Progenitor cell of endocrine pancreas (in vitro differentiated cells): Measurements from ENCODE around the gene YPEL4. TPM values are rescaled to one million over a fixed set of nuclear protein-coding genes. Genes with fewer than 3 reads are reported as not detected.

ENCODE experiments used
- DNase-seq: peaks from one replicate; pipeline ENCODE4 v3.0.0; 2021; ENCODE audit warnings: low spot score; ENCODE audit not compliant: unreplicated experiment
- H3K27ac Mint-ChIP-seq: 2 replicates; pipeline ENCODE4 v1.8.0; 2021; ENCODE audit warnings: mild to moderate bottlenecking, moderate library complexity, mixed read lengths
- H3K27me3 Mint-ChIP-seq: 2 replicates; pipeline ENCODE4 v1.8.0; 2021; ENCODE audit warnings: mixed read lengths
- H3K36me3 Mint-ChIP-seq: 2 replicates; pipeline ENCODE4 v1.8.0; 2022; ENCODE audit warnings: mixed read lengths; ENCODE audit not compliant: insufficient read depth
- H3K4me1 Mint-ChIP-seq: 2 replicates; pipeline ENCODE4 v1.8.0; 2021; ENCODE audit warnings: low read depth, mixed read lengths
- H3K4me3 Mint-ChIP-seq: 2 replicates; pipeline ENCODE4 v1.8.0; 2021; ENCODE audit warnings: low read depth, mild to moderate bottlenecking, moderate library complexity, mixed read lengths
- H3K9me3 Mint-ChIP-seq: 2 replicates; pipeline ENCODE4 v1.8.0; 2021; ENCODE audit warnings: low read depth, mixed read lengths
- CTCF ChIP-seq: fragments of 200-600 bp; sonication (generic); IDR thresholded peaks from one replicate; pipeline ENCODE4 v1.5.0; 2021; ENCODE audit warnings: antibody characterized with exemption, mild to moderate bottlenecking; ENCODE audit not compliant: unreplicated experiment
- total RNA-seq: library from RNA; stranded (reverse); gene quantifications from 2 replicates; pipeline ENCODE4 v1.2.1, GENCODE V29; 2021

Gene YPEL4
- total RNA-seq, 1 donor from 2014 or later: 0.22 TPM

DNA sequence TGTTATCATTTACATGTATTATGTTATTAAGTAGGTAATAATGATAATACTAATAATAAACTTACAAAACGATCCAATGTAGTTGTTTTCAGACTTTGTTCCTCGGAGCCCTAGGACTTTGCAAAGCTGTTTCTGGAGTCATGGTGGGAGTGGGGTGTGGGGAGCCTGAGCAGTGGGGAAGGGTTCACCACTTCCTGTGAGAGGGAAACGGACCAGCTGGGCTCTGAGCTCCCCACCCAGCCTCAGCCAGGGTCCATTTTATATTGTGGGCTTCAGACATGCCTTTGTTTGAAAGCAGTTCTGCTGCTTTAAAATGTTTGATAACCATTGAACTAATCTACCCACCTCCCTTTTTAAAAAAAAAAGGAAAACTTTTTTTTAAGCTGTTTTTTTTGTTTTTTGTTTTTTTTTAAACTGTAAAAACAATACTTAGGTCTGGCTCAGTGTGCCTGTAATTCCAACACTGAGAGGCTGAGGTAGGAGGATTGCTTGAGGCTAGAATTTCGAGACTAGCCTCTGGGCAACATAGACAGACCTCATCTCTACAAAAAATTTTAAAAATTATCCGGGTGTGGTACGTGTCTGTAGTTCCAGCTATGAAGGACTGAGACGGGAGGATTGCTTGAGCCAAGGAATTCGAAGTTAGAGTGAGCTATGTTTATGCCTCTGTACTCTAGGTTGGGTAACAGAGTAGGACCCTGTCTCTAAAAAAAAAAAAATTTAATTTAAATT is 45.2 kb downstream of the YPEL4 start:
- Mint-ChIP-seq H3K9me3 (no peaks in the 10 kb centered on the region), H3K4me3 (no peak overlapping the region), H3K4me1 (peaks cover under 1% of the 10 kb centered on the region), H3K27me3 (no peaks in the 10 kb centered on the region), H3K36me3 (peaks cover 24% of the 10 kb centered on the region), H3K27ac (no peak overlapping the region)
- no peak for TF ChIP-seq CTCF
- no peak for DNase-seq

GRCh38 chr11:57601297-57601696 is 48.4 kb downstream of the YPEL4 start:
- Mint-ChIP-seq H3K4me1 (peaks cover 16% of the 10 kb centered on the region), H3K36me3 (peaks cover 17% of the 10 kb centered on the region), H3K9me3 (no peaks in the 10 kb centered on the region), H3K4me3 (no peak overlapping the region), H3K27ac (no peak overlapping the region), H3K27me3 (no peaks in the 10 kb centered on the region)
- no peak for TF ChIP-seq CTCF
- DNase-seq: no peak

GRCh38 chr11:57599381-57599780 is 50.3 kb downstream of the YPEL4 start:
- Mint-ChIP-seq H3K9me3 (no peaks in the 10 kb centered on the region), H3K4me1 (peaks cover 26% of the 10 kb centered on the region), H3K4me3 (peak overlapping the region; percentile 73), H3K36me3 (peaks cover 14% of the 10 kb centered on the region), H3K27ac (peak overlapping the region; percentile 82), H3K27me3 (no peaks in the 10 kb centered on the region)
- TF ChIP-seq CTCF: no peak
- DNase-seq: no peak

GRCh38 chr11:57598831-57599155 is 50.9 kb downstream of the YPEL4 start:
- peak overlapping the region; percentile 73 for H3K4me3 Mint-ChIP-seq
- H3K4me1 Mint-ChIP-seq: peaks cover 32% of the 10 kb centered on the region
- peaks cover 14% of the 10 kb centered on the region for H3K36me3 Mint-ChIP-seq
- no peak for DNase-seq
- H3K27ac Mint-ChIP-seq: peak overlapping the region; percentile 97
- TF ChIP-seq CTCF: no peak
- no peaks in the 10 kb centered on the region for H3K9me3 Mint-ChIP-seq
- H3K27me3 Mint-ChIP-seq: no peaks in the 10 kb centered on the region

DNA sequence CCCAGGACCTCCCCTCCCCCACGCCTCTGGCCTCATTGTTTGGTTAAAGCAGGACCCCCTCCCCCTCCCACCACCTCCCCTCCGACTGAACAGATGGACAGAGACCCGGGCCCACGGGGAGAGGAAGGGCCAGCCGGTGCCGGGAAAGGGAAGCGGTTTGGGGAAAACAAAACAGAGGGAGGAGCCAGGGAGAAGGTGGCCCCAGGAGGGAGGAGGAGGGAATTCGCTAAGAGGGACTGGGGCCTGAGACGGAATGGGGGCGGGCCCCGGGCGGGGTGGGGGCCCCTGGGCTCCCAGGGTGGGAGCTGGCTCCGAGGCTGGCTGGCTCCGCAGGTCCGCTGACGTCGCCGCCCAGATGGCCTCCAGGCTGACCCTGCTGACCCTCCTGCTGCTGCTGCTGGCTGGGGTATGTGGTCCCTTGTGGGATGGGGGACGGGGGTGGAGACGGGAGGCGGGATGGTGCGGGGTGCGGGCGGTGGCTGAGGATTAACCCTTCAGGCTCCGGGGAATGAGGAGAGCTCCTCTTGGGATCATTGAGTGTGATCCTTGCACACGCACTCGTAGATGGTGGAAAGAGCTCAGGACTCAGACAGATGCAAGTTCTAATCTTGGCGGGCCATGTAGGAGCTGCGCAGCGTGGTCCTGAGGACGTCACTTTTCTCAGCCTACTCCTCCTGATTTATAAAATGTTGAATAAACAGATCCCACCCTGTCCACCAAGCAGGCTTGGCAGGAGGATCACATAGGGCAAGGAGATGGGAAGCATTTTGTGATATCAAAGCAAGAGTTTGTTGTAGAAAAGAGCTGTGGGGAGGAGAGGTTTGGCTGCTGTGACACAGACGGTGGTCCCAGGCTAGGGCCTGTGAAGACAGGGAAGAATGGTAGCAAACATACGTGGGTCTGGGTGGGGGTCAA is 51.5 kb downstream of the YPEL4 start:
- Mint-ChIP-seq H3K4me3 (peak overlapping the region; percentile 73), H3K27me3 (no peaks in the 10 kb centered on the region), H3K27ac (peak overlapping the region; percentile 97)

More for the DNA sequence above, 51.5 kb downstream of the YPEL4 start:
- DNase-seq: peak; percentile 75
- TF ChIP-seq CTCF: no peak
- peaks cover 13% of the 10 kb centered on the region for H3K36me3 Mint-ChIP-seq
- no peaks in the 10 kb centered on the region for H3K9me3 Mint-ChIP-seq
- peaks cover 32% of the 10 kb centered on the region for H3K4me1 Mint-ChIP-seq
